ENCODE data around the gene SHPK. TPM values are rescaled to one million over a fixed set of nuclear protein-coding genes. Genes with fewer than 3 reads are reported as not detected.
A peak's percentile ranks its signal among the peaks of the same experiment; 100 is the strongest.
"Not testable (repeated sequence)": the region's sequence is repeated elsewhere in the genome, so short reads cannot be mapped to it uniquely, and the experiment has no call there.

SHPK gene
- total RNA-seq, 1 donor from 2014 or later: 14.1 TPM

DNA sequence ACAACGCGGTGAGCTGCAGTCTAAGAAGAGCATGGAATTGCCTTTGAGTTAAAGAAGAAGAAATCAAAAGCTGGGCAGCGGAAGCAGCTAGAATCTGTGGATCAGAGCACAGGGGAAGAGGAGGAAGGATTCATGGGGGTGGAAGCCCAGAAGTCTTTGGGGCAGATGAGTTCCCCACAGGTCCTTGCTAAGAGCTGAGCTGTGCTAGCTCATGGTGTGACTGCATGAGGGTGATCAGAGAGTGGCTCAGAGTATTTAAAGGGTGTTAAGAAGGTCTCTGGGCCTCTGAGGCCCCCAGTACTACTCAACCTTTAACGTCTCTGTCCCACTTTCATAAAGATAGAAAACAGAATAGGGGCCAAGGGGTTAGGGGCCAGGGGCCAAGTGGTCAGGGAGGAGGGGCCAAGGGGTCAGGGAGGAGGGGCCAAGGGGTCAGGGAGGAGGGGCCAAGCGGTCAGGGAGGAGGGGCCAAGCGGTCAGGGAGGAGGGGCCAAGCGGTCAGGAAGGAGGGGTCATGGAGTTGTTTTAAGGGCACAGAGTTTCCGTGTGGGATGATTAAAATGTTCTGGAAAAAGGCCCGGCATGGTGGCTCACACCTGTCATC is 66.4 kb downstream of the SHPK start:
- H3K27me3 Mint-ChIP-seq (ENCODE audit: unreplicated experiment): no peaks in the 10 kb centered on the region
- H3K4me3 Mint-ChIP-seq (ENCODE audit: unreplicated experiment): no peak overlapping the region
- H3K9me3 Mint-ChIP-seq (ENCODE audit: unreplicated experiment): no peaks in the 10 kb centered on the region
- no peak for TF ChIP-seq CTCF (IDR thresholded peaks at IDR 0.05; ENCODE audit: unreplicated experiment)
- no peak for DNase-seq (ENCODE audit: low spot score)
- no peaks in the 10 kb centered on the region for H3K4me1 Mint-ChIP-seq (ENCODE audit: unreplicated experiment)
- no peak overlapping the region for H3K27ac Mint-ChIP-seq (ENCODE audit: unreplicated experiment)
- peaks cover 10% of the 10 kb centered on the region for H3K36me3 Mint-ChIP-seq (ENCODE audit: low read depth, unreplicated experiment)

- H3K9me3 Mint-ChIP-seq (ENCODE audit: unreplicated experiment): no peaks in the 10 kb centered on the region
- peaks cover 10% of the 10 kb centered on the region for H3K36me3 Mint-ChIP-seq (ENCODE audit: low read depth, unreplicated experiment)
- no peak for DNase-seq (ENCODE audit: low spot score)
- no peaks in the 10 kb centered on the region for H3K27me3 Mint-ChIP-seq (ENCODE audit: unreplicated experiment)
- H3K4me3 Mint-ChIP-seq (ENCODE audit: unreplicated experiment): no peak overlapping the region
- no peaks in the 10 kb centered on the region for H3K4me1 Mint-ChIP-seq (ENCODE audit: unreplicated experiment)
- no peak overlapping the region for H3K27ac Mint-ChIP-seq (ENCODE audit: unreplicated experiment)
- TF ChIP-seq CTCF (IDR thresholded peaks at IDR 0.05; ENCODE audit: unreplicated experiment): no peak
These were observed 69.5 kb downstream of the SHPK start for GRCh38 chr17:3566551-3566950.

DNA sequence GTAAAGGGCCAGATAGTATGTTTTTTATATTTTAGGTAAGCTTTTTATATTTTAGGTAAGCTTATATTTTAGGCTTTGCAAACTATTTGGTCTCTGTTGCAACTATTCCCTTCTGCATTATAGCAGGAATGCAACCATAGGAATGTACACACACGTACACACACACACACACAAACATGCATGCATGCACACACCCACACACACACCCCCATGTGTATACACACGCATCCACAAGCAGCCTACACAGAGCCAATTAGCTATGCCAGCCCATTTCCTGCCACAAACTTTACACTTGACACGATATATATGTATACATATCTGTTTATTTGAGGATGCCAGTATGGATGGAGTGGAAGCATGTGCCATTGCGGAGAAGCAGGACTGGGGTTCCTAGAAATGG is 70.9 kb downstream of the SHPK start:
- Mint-ChIP-seq H3K27me3 (ENCODE audit: unreplicated experiment) (no peaks in the 10 kb centered on the region), H3K4me1 (ENCODE audit: unreplicated experiment) (no peaks in the 10 kb centered on the region), H3K27ac (ENCODE audit: unreplicated experiment) (no peak overlapping the region), H3K4me3 (ENCODE audit: unreplicated experiment) (peak overlapping the region; percentile 35), H3K36me3 (ENCODE audit: low read depth, unreplicated experiment) (peaks cover 10% of the 10 kb centered on the region), H3K9me3 (ENCODE audit: unreplicated experiment) (no peaks in the 10 kb centered on the region)
- no peak for DNase-seq (ENCODE audit: low spot score)
- no peak for TF ChIP-seq CTCF (IDR thresholded peaks at IDR 0.05; ENCODE audit: unreplicated experiment)

- H3K4me1 Mint-ChIP-seq (ENCODE audit: unreplicated experiment); H3K4me3 Mint-ChIP-seq (ENCODE audit: unreplicated experiment); H3K27ac Mint-ChIP-seq (ENCODE audit: unreplicated experiment); H3K36me3 Mint-ChIP-seq (ENCODE audit: low read depth, unreplicated experiment); H3K27me3 Mint-ChIP-seq (ENCODE audit: unreplicated experiment); DNase-seq (ENCODE audit: low spot score); H3K9me3 Mint-ChIP-seq (ENCODE audit: unreplicated experiment): not testable (repeated sequence)
These were observed 71.8 kb downstream of the SHPK start for GRCh38 chr17:3564241-3564640.

- Mint-ChIP-seq H3K27me3 (ENCODE audit: unreplicated experiment) (peaks cover 8% of the 10 kb centered on the region), H3K9me3 (ENCODE audit: unreplicated experiment) (no peaks in the 10 kb centered on the region), H3K27ac (ENCODE audit: unreplicated experiment) (no peak overlapping the region), H3K36me3 (ENCODE audit: low read depth, unreplicated experiment) (no peaks in the 10 kb centered on the region), H3K4me1 (ENCODE audit: unreplicated experiment) (no peaks in the 10 kb centered on the region), H3K4me3 (ENCODE audit: unreplicated experiment) (no peak overlapping the region)
- no peak for TF ChIP-seq CTCF (IDR thresholded peaks at IDR 0.05; ENCODE audit: unreplicated experiment)
- no peak for DNase-seq (ENCODE audit: low spot score)
These were observed 76.8 kb downstream of the SHPK start for GRCh38 chr17:3559270-3559645.

Data from endothelial cell (in vitro differentiated cells).